GM19395 (cell line): ENCODE measurements around the gene TRIM40.

ENCODE experiments used
- ATAC-seq: cut with Tn5 transposase; IDR thresholded peaks from one replicate; pipeline ENCODE4 v1.9.1; 2021; ENCODE audit warnings: mild to moderate bottlenecking, moderate library complexity; ENCODE audit not compliant: unreplicated experiment

Gene TRIM40

GRCh38 chr6:30135757-30136156 is at the start of gene TRIM40:
Gene TRIM40 (plus strand): TSS chr6:30136140. CDS start chr6:30137037, 897 bp downstream.
- ATAC-seq: no peak

- ATAC-seq: no peak
Measured at GRCh38 chr6:30087876-30088275, 48.1 kb upstream of the TRIM40 start.

- no peak for ATAC-seq
Measured at GRCh38 chr6:30091577-30092381, 44.2 kb upstream of the TRIM40 start.

GRCh38 chr6:30092852-30093543 is 42.9 kb upstream of the TRIM40 start:
- ATAC-seq: no peak

GRCh38 chr6:30093951-30094661 is 41.8 kb upstream of the TRIM40 start:
- ATAC-seq: no peak

- ATAC-seq: no peak
Measured at GRCh38 chr6:30096829-30097228, 39.1 kb upstream of the TRIM40 start.

- ATAC-seq: no peak
Measured at GRCh38 chr6:30097902-30098768, 37.8 kb upstream of the TRIM40 start.

- ATAC-seq: no peak
Measured at GRCh38 chr6:30100154-30100553, 35.8 kb upstream of the TRIM40 start.

- no peak for ATAC-seq
Measured at GRCh38 chr6:30100585-30101443, 35.1 kb upstream of the TRIM40 start.

- no peak for ATAC-seq
Measured at GRCh38 chr6:30101444-30102413, 34.2 kb upstream of the TRIM40 start.

- ATAC-seq: no peak
Measured at GRCh38 chr6:30102414-30102969, 33.4 kb upstream of the TRIM40 start.

- ATAC-seq: peak; percentile 77
Measured at GRCh38 chr6:30102970-30103871, 32.7 kb upstream of the TRIM40 start.

- ATAC-seq: no peak
Measured at GRCh38 chr6:30103872-30104179, 32.1 kb upstream of the TRIM40 start.

GRCh38 chr6:30104661-30105060 is 31.3 kb upstream of the TRIM40 start:
- no peak for ATAC-seq

- ATAC-seq: no peak
Measured at GRCh38 chr6:30111266-30111856, 24.6 kb upstream of the TRIM40 start.

- ATAC-seq: no peak
Measured at GRCh38 chr6:30112402-30112994, 23.4 kb upstream of the TRIM40 start.
